Measurements from ENCODE around the gene RAB3GAP1.

Gene RAB3GAP1

GRCh38 chr2:135074216-135074615 is 22.1 kb downstream of the RAB3GAP1 start:
- no peak for TF ChIP-seq REST (IDR thresholded peaks at IDR 0.05; ENCODE audit: low read depth)
- no peak for TF ChIP-seq NFIC (IDR thresholded peaks at IDR 0.05)
- no peak for TF ChIP-seq TEAD4 (IDR thresholded peaks at IDR 0.05)
- TF ChIP-seq ZBTB7A (IDR thresholded peaks at IDR 0.05; ENCODE audit: low read depth) = no peak

GRCh38 chr2:135076556-135076955 is 24.5 kb downstream of the RAB3GAP1 start:
- TF ChIP-seq TAF1 (IDR thresholded peaks at IDR 0.05; ENCODE audit: low read depth) = no peak
- no peak for TF ChIP-seq TCF12 (IDR thresholded peaks at IDR 0.05; ENCODE audit: low read depth)
- no peak for TF ChIP-seq NFIC (IDR thresholded peaks at IDR 0.05)
- no peak for TF ChIP-seq REST (IDR thresholded peaks at IDR 0.05; ENCODE audit: low read depth)
- TF ChIP-seq MAX (IDR thresholded peaks at IDR 0.05) = no peak
- TF ChIP-seq CREB1 (IDR thresholded peaks at IDR 0.05; ENCODE audit: low read depth) = no peak
- TF ChIP-seq YY1 (IDR thresholded peaks at IDR 0.05; ENCODE audit: low read depth) = no peak
- no peak for TF ChIP-seq EGR1 (IDR thresholded peaks at IDR 0.05)
- TF ChIP-seq RAD21 (IDR thresholded peaks at IDR 0.05; ENCODE audit: low read depth) = no peak
- TF ChIP-seq EP300 (IDR thresholded peaks at IDR 0.05; ENCODE audit: borderline replicate concordance) = no peak
- TF ChIP-seq FOXM1 (IDR thresholded peaks at IDR 0.05; ENCODE audit: borderline replicate concordance, low read depth) = no peak
- no peak for TF ChIP-seq CEBPB (IDR thresholded peaks at IDR 0.05)
- TF ChIP-seq ZBTB7A (IDR thresholded peaks at IDR 0.05; ENCODE audit: low read depth) = no peak
- no peak for TF ChIP-seq USF1 (IDR thresholded peaks at IDR 0.05)
- no peak for TF ChIP-seq TEAD4 (IDR thresholded peaks at IDR 0.05)

- TF ChIP-seq CREB1 (IDR thresholded peaks at IDR 0.05; ENCODE audit: low read depth) (no peak), CEBPB (IDR thresholded peaks at IDR 0.05) (no peak), EP300 (IDR thresholded peaks at IDR 0.05; ENCODE audit: borderline replicate concordance) (no peak), TCF12 (IDR thresholded peaks at IDR 0.05; ENCODE audit: low read depth) (no peak), FOXM1 (IDR thresholded peaks at IDR 0.05; ENCODE audit: borderline replicate concordance, low read depth) (no peak), TEAD4 (IDR thresholded peaks at IDR 0.05) (no peak), USF1 (IDR thresholded peaks at IDR 0.05) (no peak), RAD21 (IDR thresholded peaks at IDR 0.05; ENCODE audit: low read depth) (no peak), NFIC (IDR thresholded peaks at IDR 0.05) (no peak), YY1 (IDR thresholded peaks at IDR 0.05; ENCODE audit: low read depth) (no peak), TAF1 (IDR thresholded peaks at IDR 0.05; ENCODE audit: low read depth) (no peak), ZBTB7A (IDR thresholded peaks at IDR 0.05; ENCODE audit: low read depth) (no peak)
These were observed 26.3 kb downstream of the RAB3GAP1 start for GRCh38 chr2:135078417-135078816.

GRCh38 chr2:135086222-135086621 is 34.1 kb downstream of the RAB3GAP1 start:
- TF ChIP-seq TEAD4 (IDR thresholded peaks at IDR 0.05) = no peak
- no peak for TF ChIP-seq RAD21 (IDR thresholded peaks at IDR 0.05; ENCODE audit: low read depth)
- no peak for TF ChIP-seq FOXM1 (IDR thresholded peaks at IDR 0.05; ENCODE audit: borderline replicate concordance, low read depth)
- no peak for TF ChIP-seq CREB1 (IDR thresholded peaks at IDR 0.05; ENCODE audit: low read depth)
- no peak for TF ChIP-seq EGR1 (IDR thresholded peaks at IDR 0.05)

GRCh38 chr2:135091681-135092080 is 39.6 kb downstream of the RAB3GAP1 start:
- no peak for TF ChIP-seq CEBPB (IDR thresholded peaks at IDR 0.05)
- no peak for TF ChIP-seq ZBTB7A (IDR thresholded peaks at IDR 0.05; ENCODE audit: low read depth)
- no peak for TF ChIP-seq MAX (IDR thresholded peaks at IDR 0.05)
- TF ChIP-seq REST (IDR thresholded peaks at IDR 0.05; ENCODE audit: low read depth) = no peak
- TF ChIP-seq TEAD4 (IDR thresholded peaks at IDR 0.05) = no peak
- TF ChIP-seq USF1 (IDR thresholded peaks at IDR 0.05) = no peak
